HG02678 (cell line): ENCODE measurements around the gene ZMYND10.

Source experiments
- ATAC-seq: cut with Tn5 transposase; IDR thresholded peaks from one replicate; pipeline ENCODE4 v1.9.1; 2021; ENCODE audit warnings: mild to moderate bottlenecking, moderate library complexity; ENCODE audit not compliant: unreplicated experiment

ZMYND10 gene

GRCh38 chr3:50350213-50350526 is 4.6 kb upstream of the ZMYND10 start:
- no peak for ATAC-seq

GRCh38 chr3:50347187-50347813 is 1.8 kb upstream of the ZMYND10 start:
- ATAC-seq: no peak

- no peak for ATAC-seq
Measured at GRCh38 chr3:50345008-50345407, 524 bp downstream of the ZMYND10 start.

GRCh38 chr3:50342813-50343633 is 2.5 kb downstream of the ZMYND10 start:
- ATAC-seq: no peak

GRCh38 chr3:50341996-50342650 is 3.4 kb downstream of the ZMYND10 start:
- ATAC-seq: no peak

GRCh38 chr3:50341537-50341936 is 4.0 kb downstream of the ZMYND10 start:
- no peak for ATAC-seq

- ATAC-seq: peak; percentile 21
Measured at GRCh38 chr3:50340448-50341329, 4.8 kb downstream of the ZMYND10 start, which contains the start of gene RASSF1. Gene RASSF1 (minus strand): TSS chr3:50340836. CDS start chr3:50340805, 31 bp downstream.

- ATAC-seq: no peak
Measured at GRCh38 chr3:50340147-50340447, 5.4 kb downstream of the ZMYND10 start.

- no peak for ATAC-seq
Measured at GRCh38 chr3:50339485-50340146, 5.9 kb downstream of the ZMYND10 start.

- ATAC-seq: no peak
Measured at GRCh38 chr3:50338965-50339364, 6.6 kb downstream of the ZMYND10 start.

GRCh38 chr3:50337175-50337861 is 8.2 kb downstream of the ZMYND10 start:
- ATAC-seq: peak; percentile 72

GRCh38 chr3:50336452-50337174 is 8.9 kb downstream of the ZMYND10 start:
- peak; percentile 30 for ATAC-seq

- no peak for ATAC-seq
Measured at GRCh38 chr3:50334339-50335075, 11.0 kb downstream of the ZMYND10 start.

- ATAC-seq: no peak
Measured at GRCh38 chr3:50333744-50334328, 11.7 kb downstream of the ZMYND10 start.

- no peak for ATAC-seq
Measured at GRCh38 chr3:50331364-50331907, 14.1 kb downstream of the ZMYND10 start.

GRCh38 chr3:50330330-50330729 is 15.2 kb downstream of the ZMYND10 start:
- ATAC-seq: no peak

- peak; percentile 94 for ATAC-seq
Measured at GRCh38 chr3:50327943-50328691, 17.4 kb downstream of the ZMYND10 start, which contains the start of gene TUSC2. Gene TUSC2 (minus strand): TSS chr3:50328223. CDS start chr3:50328099, 124 bp downstream.
